ENCODE results near the gene COQ3. TPM values are rescaled to one million over a fixed set of nuclear protein-coding genes. Genes with fewer than 3 reads are reported as not detected.

COQ3 gene
- total RNA-seq, 2 experiments from 2014 or later = 8.3 to 10.9 TPM

DNA sequence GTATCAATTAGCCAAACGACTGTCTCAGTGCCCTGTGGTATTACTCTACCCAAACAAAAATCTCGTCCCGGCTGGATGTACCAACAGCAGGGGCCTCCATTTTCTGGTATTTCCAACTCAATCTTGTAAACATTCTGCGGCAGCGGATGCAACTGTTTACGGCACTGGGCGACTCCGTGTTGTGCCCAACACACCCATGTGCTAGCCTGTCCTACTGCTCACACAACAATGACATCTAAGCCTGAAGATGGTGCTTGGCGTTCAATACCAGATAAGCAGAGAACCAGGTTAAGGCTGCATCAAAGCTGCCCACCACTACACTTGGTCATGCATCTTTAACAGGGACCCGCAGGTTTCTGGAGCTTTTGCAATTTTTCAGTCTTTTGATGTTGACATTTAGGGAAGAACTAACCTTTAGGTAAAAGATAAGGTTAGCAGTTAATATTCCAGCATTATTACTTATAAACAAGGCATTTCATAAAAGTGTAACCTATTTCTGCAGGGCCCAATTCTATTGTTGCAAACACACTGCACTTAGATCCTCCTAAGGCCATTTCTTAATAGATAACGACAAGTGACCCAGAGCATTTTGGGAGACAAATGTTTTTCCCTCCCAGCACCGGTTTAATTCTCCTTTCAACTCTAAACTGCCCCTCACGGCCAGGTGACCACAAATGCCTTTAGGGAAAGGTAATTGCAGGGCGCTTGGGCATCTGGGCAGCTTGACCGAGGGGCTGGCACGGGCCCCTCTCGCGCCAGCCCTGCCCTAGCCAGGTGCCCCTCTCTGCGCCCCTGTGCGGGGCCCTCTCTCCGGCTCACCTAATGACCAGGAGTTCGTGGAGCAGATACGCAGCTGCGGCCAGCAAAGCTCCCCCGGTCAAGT, 45.5 kb downstream of the COQ3 start:
- no peak overlapping the region for H3K27ac ChIP-seq (ENCODE audit: low read depth, low read length, poor library complexity, severe bottlenecking)
- ChIA-PET POLR2A (no interaction called here), CTCF (ENCODE audit: unreplicated experiment) (no interaction called here)
- no peak overlapping the region for H3K4me3 ChIP-seq (ENCODE audit: low read depth, low read length, poor library complexity, severe bottlenecking)
- TF ChIP-seq EZH2phosphoT487 (IDR thresholded peaks at IDR 0.05; ENCODE audit: borderline replicate concordance, low read depth, low read length) = no peak
- TF ChIP-seq, protein P1, sequence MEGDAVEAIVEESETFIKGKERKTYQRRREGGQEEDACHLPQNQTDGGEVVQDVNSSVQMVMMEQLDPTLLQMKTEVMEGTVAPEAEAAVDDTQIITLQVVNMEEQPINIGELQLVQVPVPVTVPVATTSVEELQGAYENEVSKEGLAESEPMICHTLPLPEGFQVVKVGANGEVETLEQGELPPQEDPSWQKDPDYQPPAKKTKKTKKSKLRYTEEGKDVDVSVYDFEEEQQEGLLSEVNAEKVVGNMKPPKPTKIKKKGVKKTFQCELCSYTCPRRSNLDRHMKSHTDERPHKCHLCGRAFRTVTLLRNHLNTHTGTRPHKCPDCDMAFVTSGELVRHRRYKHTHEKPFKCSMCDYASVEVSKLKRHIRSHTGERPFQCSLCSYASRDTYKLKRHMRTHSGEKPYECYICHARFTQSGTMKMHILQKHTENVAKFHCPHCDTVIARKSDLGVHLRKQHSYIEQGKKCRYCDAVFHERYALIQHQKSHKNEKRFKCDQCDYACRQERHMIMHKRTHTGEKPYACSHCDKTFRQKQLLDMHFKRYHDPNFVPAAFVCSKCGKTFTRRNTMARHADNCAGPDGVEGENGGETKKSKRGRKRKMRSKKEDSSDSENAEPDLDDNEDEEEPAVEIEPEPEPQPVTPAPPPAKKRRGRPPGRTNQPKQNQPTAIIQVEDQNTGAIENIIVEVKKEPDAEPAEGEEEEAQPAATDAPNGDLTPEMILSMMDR (conservative IDR thresholded peaks at IDR 0.05; ENCODE audit: low read length) = no peak
- no peak overlapping the region for H2AFZ ChIP-seq (ENCODE audit: low read length)
- intact Hi-C loops (cut with micrococcal nuclease; ENCODE audit: unreplicated experiment) = no loop called here
- H3K9me2 ChIP-seq (ENCODE audit: insufficient read depth, low read length) = no peaks in the 10 kb centered on the region
- no peaks in the 10 kb centered on the region for H3K36me3 ChIP-seq (ENCODE audit: insufficient read depth, low read length)
- H3K4me1 ChIP-seq (ENCODE audit: insufficient read depth, low read length, poor library complexity, severe bottlenecking) = no peaks in the 10 kb centered on the region
- H3K4me2 ChIP-seq (ENCODE audit: low read length) = no peak overlapping the region
- H4K20me1 ChIP-seq (ENCODE audit: insufficient read depth, low read length) = no peaks in the 10 kb centered on the region
- no peaks in the 10 kb centered on the region for H3K79me2 ChIP-seq (ENCODE audit: insufficient read depth, low read depth, low read length)
- H3K9me3 ChIP-seq (ENCODE audit: low read length) = no peaks in the 10 kb centered on the region
- no peak for DNase-seq (ENCODE audit: low spot score)
- BruUV-seq (replicated peaks) = no TSS peak

DNA sequence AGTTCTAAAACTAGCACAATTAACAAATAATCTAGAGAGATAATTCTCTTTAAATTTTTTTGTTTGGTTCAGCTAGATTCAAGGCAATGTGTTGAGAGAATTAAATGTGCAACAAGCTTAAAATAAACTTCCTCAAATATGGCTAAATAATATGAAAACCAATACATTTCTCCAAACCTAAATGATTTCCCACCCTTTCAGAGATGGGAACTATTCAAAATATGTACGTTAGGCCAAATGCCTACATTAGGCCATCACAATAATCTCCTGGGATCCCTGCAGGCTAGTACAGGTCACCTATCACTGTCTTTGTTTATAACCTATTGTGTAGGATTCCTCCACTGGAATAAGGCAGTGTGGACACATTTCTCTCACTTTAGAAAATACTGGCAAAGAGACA, 46.2 kb downstream of the COQ3 start:
- no peak for TF ChIP-seq EZH2phosphoT487 (IDR thresholded peaks at IDR 0.05; ENCODE audit: borderline replicate concordance, low read depth, low read length)
- no peak overlapping the region for H3K27ac ChIP-seq (ENCODE audit: low read depth, low read length, poor library complexity, severe bottlenecking)
- intact Hi-C loops (cut with micrococcal nuclease; ENCODE audit: unreplicated experiment) = no loop called here
- H3K9me2 ChIP-seq (ENCODE audit: insufficient read depth, low read length) = no peaks in the 10 kb centered on the region
- H4K20me1 ChIP-seq (ENCODE audit: insufficient read depth, low read length) = no peaks in the 10 kb centered on the region
- no peak for DNase-seq (ENCODE audit: low spot score)
- no peaks in the 10 kb centered on the region for H3K36me3 ChIP-seq (ENCODE audit: insufficient read depth, low read length)
- no peak overlapping the region for H3K4me2 ChIP-seq (ENCODE audit: low read length)
- no peaks in the 10 kb centered on the region for H3K79me2 ChIP-seq (ENCODE audit: insufficient read depth, low read depth, low read length)
- no peak overlapping the region for H3K4me3 ChIP-seq (ENCODE audit: low read depth, low read length, poor library complexity, severe bottlenecking)
- ChIA-PET CTCF (ENCODE audit: unreplicated experiment) (no interaction called here), POLR2A (no interaction called here)
- H3K4me1 ChIP-seq (ENCODE audit: insufficient read depth, low read length, poor library complexity, severe bottlenecking) = no peaks in the 10 kb centered on the region
- no TSS peak for BruUV-seq (replicated peaks)
- no peaks in the 10 kb centered on the region for H3K9me3 ChIP-seq (ENCODE audit: low read length)
- no peak overlapping the region for H2AFZ ChIP-seq (ENCODE audit: low read length)

DNA sequence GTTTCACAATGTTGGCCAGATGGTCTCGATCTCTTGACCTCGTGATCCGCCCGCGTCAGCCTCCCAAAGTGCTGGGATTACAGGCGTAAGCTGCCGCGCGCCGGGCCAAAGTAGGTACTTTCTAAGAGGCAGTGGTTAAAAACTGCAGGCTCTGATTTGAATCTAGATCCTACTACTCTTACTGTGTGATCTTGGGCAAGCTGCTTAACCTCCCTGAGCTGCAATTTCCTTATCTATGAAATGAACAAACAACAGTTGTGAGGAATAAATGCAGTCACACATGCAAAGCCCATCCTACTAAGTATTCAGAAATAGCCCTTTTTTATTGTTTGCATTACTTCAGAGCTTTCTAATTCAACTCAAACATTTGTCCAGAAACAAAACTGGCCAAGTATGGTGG, 47.4 kb downstream of the COQ3 start:
- no peaks in the 10 kb centered on the region for H3K9me3 ChIP-seq (ENCODE audit: low read length)
- H3K4me2 ChIP-seq (ENCODE audit: low read length) = no peak overlapping the region
- no peak for TF ChIP-seq EZH2phosphoT487 (IDR thresholded peaks at IDR 0.05; ENCODE audit: borderline replicate concordance, low read depth, low read length)
- TF ChIP-seq, protein P1 (conservative IDR thresholded peaks at IDR 0.05; ENCODE audit: low read length) = no peak
- DNase-seq (ENCODE audit: low spot score) = no peak
- ChIA-PET CTCF (ENCODE audit: unreplicated experiment) (no interaction called here), POLR2A (no interaction called here)
- H3K9me2 ChIP-seq (ENCODE audit: insufficient read depth, low read length) = no peaks in the 10 kb centered on the region
- intact Hi-C loops (cut with micrococcal nuclease; ENCODE audit: unreplicated experiment) = no loop called here
- no TSS peak for BruUV-seq (replicated peaks)
- H2AFZ ChIP-seq (ENCODE audit: low read length) = no peak overlapping the region
- no peaks in the 10 kb centered on the region for H4K20me1 ChIP-seq (ENCODE audit: insufficient read depth, low read length)
- no peak overlapping the region for H3K27ac ChIP-seq (ENCODE audit: low read depth, low read length, poor library complexity, severe bottlenecking)
- H3K79me2 ChIP-seq (ENCODE audit: insufficient read depth, low read depth, low read length) = no peaks in the 10 kb centered on the region
- H3K36me3 ChIP-seq (ENCODE audit: insufficient read depth, low read length) = no peaks in the 10 kb centered on the region
- H3K4me3 ChIP-seq (ENCODE audit: low read depth, low read length, poor library complexity, severe bottlenecking) = no peak overlapping the region
- H3K4me1 ChIP-seq (ENCODE audit: insufficient read depth, low read length, poor library complexity, severe bottlenecking) = no peaks in the 10 kb centered on the region
